ACC112 (cell line): Measurements from ENCODE around the gene ENTPD5.
A peak's percentile ranks its signal among the peaks of the same experiment; 100 is the strongest.
"Not testable (repeated sequence)": the region's sequence is repeated elsewhere in the genome, so short reads cannot be mapped to it uniquely, and the experiment has no call there.

ENCODE experiments used
- H2AFZ ChIP-seq: fragments of 200-600 bp; sonication (generic); one replicate; pipeline ENCODE4 v1.6.0; 2017; ENCODE audit warnings: antibody characterized with exemption, low read length; ENCODE audit not compliant: unreplicated experiment
- H3K27ac ChIP-seq: fragments of 200-600 bp; sonication (generic); 2 replicates; pipeline ENCODE4 v1.5.1; 2014; ENCODE audit warnings: low read depth, mild to moderate bottlenecking, antibody characterized with exemption, low read length, moderate library complexity
- H3K27me3 ChIP-seq: fragments of 200-600 bp; sonication (generic); 2 replicates; pipeline ENCODE4 v1.6.1; 2014; ENCODE audit warnings: mild to moderate bottlenecking, antibody characterized with exemption, low read length, moderate library complexity, mixed read lengths; ENCODE audit not compliant: insufficient read depth
- H3K36me3 ChIP-seq: fragments of 200-600 bp; sonication (generic); 2 replicates; pipeline ENCODE4 v1.6.1; 2016; ENCODE audit warnings: mild to moderate bottlenecking, antibody characterized with exemption, low read length, moderate library complexity, mixed read lengths; ENCODE audit not compliant: insufficient read depth
- H3K4me1 ChIP-seq: fragments of 200-600 bp; sonication (generic); one replicate; pipeline ENCODE4 v1.6.1; 2016; ENCODE audit warnings: low read length, mixed read lengths; ENCODE audit not compliant: insufficient read depth, unreplicated experiment, control insufficient read depth
- H3K4me3 ChIP-seq: fragments of 200-600 bp; sonication (generic); 2 replicates; pipeline ENCODE4 v1.5.1; 2014; ENCODE audit warnings: mild to moderate bottlenecking, low read depth, low read length
- H3K79me2 ChIP-seq: fragments of 200-600 bp; sonication (generic); one replicate; pipeline ENCODE4 v1.6.0; 2016; ENCODE audit warnings: low read length; ENCODE audit not compliant: control insufficient read depth, unreplicated experiment, insufficient read depth

ENTPD5 gene

GRCh38 chr14:73943083-73943482 lies 76.0 kb downstream of the ENTPD5 start:
- no peak overlapping the region for H3K4me3 ChIP-seq
- H3K79me2 ChIP-seq: no peaks in the 10 kb centered on the region
- no peak overlapping the region for H2AFZ ChIP-seq
- H3K27me3 ChIP-seq: no peaks in the 10 kb centered on the region
- H3K36me3 ChIP-seq: no peaks in the 10 kb centered on the region
- peaks cover 15% of the 10 kb centered on the region for H3K4me1 ChIP-seq
- H3K27ac ChIP-seq: peak overlapping the region; percentile 63

- no peak overlapping the region for H2AFZ ChIP-seq
- peak overlapping the region; percentile 63 for H3K27ac ChIP-seq
- no peak overlapping the region for H3K4me3 ChIP-seq
- H3K79me2 ChIP-seq: no peaks in the 10 kb centered on the region
- no peaks in the 10 kb centered on the region for H3K27me3 ChIP-seq
- no peaks in the 10 kb centered on the region for H3K36me3 ChIP-seq
- peaks cover 15% of the 10 kb centered on the region for H3K4me1 ChIP-seq
These were observed 76.9 kb downstream of the ENTPD5 start for GRCh38 chr14:73942180-73942579.

GRCh38 chr14:73937012-73937411 lies 82.1 kb downstream of the ENTPD5 start:
- H3K36me3 ChIP-seq: peaks cover 7% of the 10 kb centered on the region
- no peaks in the 10 kb centered on the region for H3K79me2 ChIP-seq
- no peak overlapping the region for H2AFZ ChIP-seq
- H3K27me3 ChIP-seq: no peaks in the 10 kb centered on the region
- no peak overlapping the region for H3K4me3 ChIP-seq
- H3K4me1 ChIP-seq: no peaks in the 10 kb centered on the region
- no peak overlapping the region for H3K27ac ChIP-seq

GRCh38 chr14:73936548-73936947 lies 82.5 kb downstream of the ENTPD5 start:
- Histone ChIP-seq H3K4me1 (no peaks in the 10 kb centered on the region), H3K36me3 (peaks cover 12% of the 10 kb centered on the region), H3K27me3 (no peaks in the 10 kb centered on the region), H3K79me2 (no peaks in the 10 kb centered on the region), H3K4me3 (no peak overlapping the region), H2AFZ (no peak overlapping the region), H3K27ac (no peak overlapping the region)

GRCh38 chr14:73935666-73936065 lies 83.4 kb downstream of the ENTPD5 start:
- Histone ChIP-seq H3K27me3 (no peaks in the 10 kb centered on the region), H2AFZ (no peak overlapping the region), H3K4me1 (no peaks in the 10 kb centered on the region), H3K27ac (no peak overlapping the region), H3K36me3 (peaks cover 15% of the 10 kb centered on the region), H3K79me2 (no peaks in the 10 kb centered on the region), H3K4me3 (no peak overlapping the region)

GRCh38 chr14:73924337-73924736 lies 94.8 kb downstream of the ENTPD5 start:
- Histone ChIP-seq H3K4me3 (no peak overlapping the region), H3K36me3 (peaks cover 39% of the 10 kb centered on the region; the same call in 1 of the 2 replicates), H3K27me3 (no peaks in the 10 kb centered on the region), H3K79me2 (peaks cover 8% of the 10 kb centered on the region), H3K27ac (no peak overlapping the region), H2AFZ (no peak overlapping the region), H3K4me1 (no peaks in the 10 kb centered on the region)

GRCh38 chr14:73919457-73919856 lies 99.6 kb downstream of the ENTPD5 start:
- not testable (repeated sequence) for H3K27ac ChIP-seq, H3K4me3 ChIP-seq, H3K27me3 ChIP-seq, H3K79me2 ChIP-seq, H3K4me1 ChIP-seq, H2AFZ ChIP-seq
- peaks cover 31% of the 10 kb centered on the region; the same call in 1 of the 2 replicates for H3K36me3 ChIP-seq

GRCh38 chr14:73916324-73916723 lies 102.8 kb downstream of the ENTPD5 start:
- no peak overlapping the region for H3K27ac ChIP-seq
- peaks cover 16% of the 10 kb centered on the region for H3K79me2 ChIP-seq
- peaks cover 20% of the 10 kb centered on the region for H3K36me3 ChIP-seq

GRCh38 chr14:73913256-73913655 lies 105.8 kb downstream of the ENTPD5 start:
- peaks cover 8% of the 10 kb centered on the region for H3K4me1 ChIP-seq
- H3K27ac ChIP-seq: no peak overlapping the region
- no peak overlapping the region for H2AFZ ChIP-seq
- H3K27me3 ChIP-seq: no peaks in the 10 kb centered on the region
- peaks cover 33% of the 10 kb centered on the region for H3K36me3 ChIP-seq
- no peak overlapping the region for H3K4me3 ChIP-seq
- H3K79me2 ChIP-seq: peaks cover 10% of the 10 kb centered on the region

More at GRCh38 chr14:73916324-73916723, 102.8 kb downstream of the ENTPD5 start:
- H3K4me1 ChIP-seq: peaks cover 8% of the 10 kb centered on the region
- no peaks in the 10 kb centered on the region for H3K27me3 ChIP-seq
- H3K4me3 ChIP-seq: no peak overlapping the region
- H2AFZ ChIP-seq: no peak overlapping the region

GRCh38 chr14:73909681-73910080 lies 109.4 kb downstream of the ENTPD5 start:
- Histone ChIP-seq H3K36me3 (peaks cover 44% of the 10 kb centered on the region), H3K79me2 (peaks cover 13% of the 10 kb centered on the region), H3K4me3 (no peak overlapping the region), H3K4me1 (no peaks in the 10 kb centered on the region), H3K27ac (no peak overlapping the region), H3K27me3 (no peaks in the 10 kb centered on the region), H2AFZ (no peak overlapping the region)
